Iris pigment epithelial cell (primary cell): ENCODE results near the gene PIGU.
"Not testable (repeated sequence)": the region's sequence is repeated elsewhere in the genome, so short reads cannot be mapped to it uniquely, and the experiment has no call there.

ENCODE experiments used
- DNase-seq: peaks from one replicate; pipeline ENCODE4 v3.0.0-alpha.2; 2011; ENCODE audit warnings: low read depth

Gene PIGU

GRCh38 chr20:34661811-34662210, 15.1 kb downstream of the PIGU start:
- DNase-seq: peak; percentile 18

GRCh38 chr20:34658654-34659053, 18.2 kb downstream of the PIGU start:
- DNase-seq: not testable (repeated sequence)

- no peak for DNase-seq
Measured at GRCh38 chr20:34654207-34654744, 22.6 kb downstream of the PIGU start.

DNA sequence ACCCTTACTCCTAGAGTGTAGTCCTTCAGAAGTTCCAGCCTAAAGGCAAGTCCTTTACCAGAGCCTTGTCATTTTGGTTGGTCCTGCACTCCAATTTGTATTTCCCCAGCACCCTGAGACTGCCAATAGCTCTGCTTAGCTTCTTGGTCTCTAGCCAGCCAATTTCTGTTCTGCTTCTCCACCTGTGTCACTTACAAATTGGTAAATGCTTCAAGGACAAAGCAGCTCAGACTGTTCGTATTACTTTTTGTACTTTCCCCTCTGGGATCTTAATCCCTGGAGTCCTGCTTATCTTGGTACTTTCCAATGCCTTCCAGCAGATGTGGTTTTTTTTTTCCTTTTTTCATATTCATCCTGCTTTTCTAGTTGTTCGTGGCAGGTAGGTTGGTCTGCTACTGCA, 25.7 kb downstream of the PIGU start:
- DNase-seq: no peak

DNA sequence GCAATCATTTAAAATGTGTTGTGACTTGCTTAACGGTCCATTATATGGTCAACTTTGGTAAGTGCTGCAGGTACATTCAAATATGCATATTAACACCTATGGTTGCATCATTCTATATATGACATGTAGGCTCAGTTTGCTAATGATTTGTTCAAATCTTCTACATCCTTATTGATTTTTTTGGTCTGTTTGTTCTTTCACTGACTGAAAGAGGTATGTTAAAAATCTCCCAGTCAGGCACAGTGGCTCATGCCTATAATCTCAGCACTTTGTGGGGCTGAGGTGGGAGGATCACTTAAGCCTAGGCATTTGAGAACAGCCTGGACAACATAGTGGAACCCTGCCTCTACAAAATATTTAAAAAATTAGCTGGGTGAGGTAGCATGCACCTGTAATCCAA, 29.2 kb downstream of the PIGU start:
- DNase-seq: no peak

DNA sequence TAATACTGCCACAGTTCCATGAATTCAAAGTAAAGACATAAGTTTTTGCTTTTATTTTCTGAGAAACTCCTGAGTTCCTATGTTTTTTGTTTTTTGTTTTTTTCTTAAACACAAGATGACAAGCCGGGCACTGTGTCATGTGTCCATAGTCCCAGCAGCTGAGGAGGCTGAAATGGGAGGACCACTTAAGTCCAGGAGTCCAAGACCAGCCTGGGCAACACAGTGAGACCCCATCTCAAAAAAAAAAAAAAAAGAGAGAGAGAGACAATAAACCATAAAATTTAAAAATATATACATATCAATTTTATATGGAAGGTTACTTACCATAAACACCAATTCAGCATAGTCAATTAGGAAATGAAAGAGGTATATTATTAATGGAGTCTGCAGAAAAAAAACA, 31.9 kb downstream of the PIGU start:
- no peak for DNase-seq

DNA sequence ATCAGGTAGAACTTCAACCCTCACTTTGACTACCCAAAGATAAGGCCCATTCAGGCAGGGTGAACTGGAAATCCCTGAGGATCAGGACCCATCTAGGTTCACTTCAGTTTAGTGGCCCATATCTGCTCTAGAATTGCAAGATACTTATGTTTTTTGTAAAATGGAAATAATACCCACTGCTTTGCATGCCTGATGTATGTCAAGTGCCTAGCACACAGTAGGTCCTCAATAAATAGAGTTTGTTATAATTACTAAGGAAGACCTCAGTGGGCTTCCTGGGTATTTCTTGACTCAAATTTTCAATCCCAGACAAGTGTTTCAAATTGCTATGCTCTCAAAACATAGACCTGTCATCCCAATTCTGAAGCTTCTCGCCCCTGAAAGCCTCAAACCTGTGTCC, 32.5 kb downstream of the PIGU start:
- no peak for DNase-seq

- peak; percentile 97 for DNase-seq
Measured at GRCh38 chr20:34643928-34644327, 33.0 kb downstream of the PIGU start.

DNA sequence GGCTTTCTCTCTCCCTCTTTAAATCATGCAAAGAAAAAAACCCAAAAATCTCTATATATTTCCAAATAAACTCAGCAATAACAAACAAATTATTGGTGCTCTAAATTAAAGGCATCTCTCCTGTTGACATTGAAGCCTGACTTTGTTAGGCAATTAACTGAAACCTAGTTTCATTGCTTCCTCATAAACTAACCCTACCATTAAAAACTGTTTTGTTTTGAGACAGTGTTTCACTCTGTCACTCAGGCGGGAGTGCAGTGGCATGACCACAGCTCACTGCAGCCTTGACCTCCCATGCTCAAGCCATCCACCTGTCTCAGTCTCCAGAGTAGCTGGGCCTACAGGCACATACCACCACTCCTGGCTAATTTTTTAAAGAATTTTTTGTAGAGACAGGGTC, 34.9 kb downstream of the PIGU start:
- no peak for DNase-seq

- no peak for DNase-seq
Measured at GRCh38 chr20:34639755-34640222, 37.1 kb downstream of the PIGU start.

- no peak for DNase-seq
Measured at GRCh38 chr20:34638532-34638931, 38.4 kb downstream of the PIGU start.

- no peak for DNase-seq
Measured at GRCh38 chr20:34638039-34638292, 38.9 kb downstream of the PIGU start.

GRCh38 chr20:34637245-34638038, 39.5 kb downstream of the PIGU start:
- peak; percentile 91 for DNase-seq

DNA sequence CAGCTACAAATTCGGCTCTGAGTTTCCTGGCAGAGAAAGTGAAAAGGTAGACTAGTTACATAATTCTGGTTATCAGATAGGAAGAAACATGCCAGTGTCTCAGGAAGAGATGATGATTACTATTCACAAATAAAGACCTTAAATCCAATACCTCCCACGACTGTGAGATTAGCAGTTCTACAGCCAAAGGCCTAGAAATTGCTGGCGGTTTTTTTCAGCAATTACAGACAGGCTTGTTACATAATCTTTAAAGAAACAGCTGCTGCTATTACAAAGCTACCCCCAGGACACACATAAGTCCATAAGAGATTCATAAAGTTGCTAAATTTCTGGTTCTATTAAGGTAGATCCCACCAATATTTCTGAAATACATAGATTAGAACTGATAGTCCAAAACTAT, 40.2 kb downstream of the PIGU start:
- peak; percentile 31 for DNase-seq

DNA sequence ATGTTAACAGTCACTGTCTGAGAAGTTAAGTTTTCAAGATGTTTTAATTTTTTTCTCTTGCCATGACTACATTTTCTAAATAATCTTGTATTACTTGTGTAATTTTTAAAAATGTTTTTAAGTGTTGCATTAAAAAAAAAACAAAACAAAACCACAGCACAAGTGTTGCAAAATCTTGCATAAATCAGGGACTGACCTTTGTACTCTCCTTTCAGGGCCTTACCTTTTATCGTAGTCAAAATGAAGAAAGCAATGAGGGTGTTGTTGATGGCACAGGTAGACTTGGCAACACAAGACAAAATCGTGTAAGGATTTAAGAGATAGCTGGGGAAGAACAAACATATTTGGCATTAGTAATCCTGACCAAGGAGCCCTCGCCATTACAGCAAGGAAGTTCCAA, 42.5 kb downstream of the PIGU start:
- DNase-seq: no peak

DNA sequence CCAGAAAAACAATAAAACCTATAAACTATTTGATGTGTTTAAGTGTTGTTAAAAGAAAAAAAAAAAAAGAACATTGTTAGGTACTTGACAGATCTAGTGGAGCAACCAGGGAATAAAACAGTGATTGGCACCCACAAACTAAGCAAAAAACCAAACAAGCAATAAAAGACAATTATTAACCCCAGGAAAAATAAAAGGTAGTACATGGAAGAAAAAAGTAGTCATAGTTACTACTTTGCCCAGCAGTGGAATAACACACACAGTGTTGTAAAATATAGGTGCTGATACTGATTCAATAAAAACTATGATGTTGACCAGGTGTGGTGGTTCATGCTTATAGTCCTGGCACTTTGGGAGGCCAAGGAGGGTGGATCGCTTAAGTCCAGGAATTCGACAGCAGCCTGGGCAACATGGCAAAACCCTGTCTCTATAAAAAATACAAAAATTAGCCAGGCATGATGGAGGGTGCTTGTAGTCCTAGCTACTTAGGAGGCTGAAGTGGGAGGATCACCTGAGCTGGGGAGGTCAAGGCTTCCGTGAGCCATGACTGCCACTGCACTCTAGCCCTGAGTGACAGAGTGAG, 43.9 kb downstream of the PIGU start:
- DNase-seq: no peak

- no peak for DNase-seq
Measured at GRCh38 chr20:34629904-34630303, 47.0 kb downstream of the PIGU start.

GRCh38 chr20:34629342-34629741, 47.5 kb downstream of the PIGU start:
- DNase-seq: no peak

DNA sequence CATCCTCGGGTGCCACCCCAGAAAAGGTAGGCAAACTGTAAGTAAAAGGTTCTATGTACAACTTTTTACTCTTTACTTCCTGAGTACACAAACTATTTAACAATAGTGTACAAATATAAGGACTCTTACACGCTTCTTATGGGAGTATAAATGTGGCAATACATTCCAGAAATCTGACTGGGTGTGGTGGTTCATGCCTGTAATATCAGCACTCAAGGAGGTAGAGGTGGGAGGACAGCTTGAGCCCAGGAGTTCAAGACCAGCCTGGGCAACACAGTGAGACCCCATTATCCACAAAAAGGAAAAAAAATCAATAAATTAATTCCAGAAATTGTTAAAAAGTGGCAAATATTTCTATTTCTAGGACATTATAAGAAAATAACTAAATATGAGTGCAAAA, 48.9 kb downstream of the PIGU start:
- DNase-seq: peak; percentile 39

- DNase-seq: no peak
Measured at GRCh38 chr20:34627458-34627857, 49.4 kb downstream of the PIGU start.

GRCh38 chr20:34626992-34627391, 49.9 kb downstream of the PIGU start:
- peak; percentile 19 for DNase-seq

DNA sequence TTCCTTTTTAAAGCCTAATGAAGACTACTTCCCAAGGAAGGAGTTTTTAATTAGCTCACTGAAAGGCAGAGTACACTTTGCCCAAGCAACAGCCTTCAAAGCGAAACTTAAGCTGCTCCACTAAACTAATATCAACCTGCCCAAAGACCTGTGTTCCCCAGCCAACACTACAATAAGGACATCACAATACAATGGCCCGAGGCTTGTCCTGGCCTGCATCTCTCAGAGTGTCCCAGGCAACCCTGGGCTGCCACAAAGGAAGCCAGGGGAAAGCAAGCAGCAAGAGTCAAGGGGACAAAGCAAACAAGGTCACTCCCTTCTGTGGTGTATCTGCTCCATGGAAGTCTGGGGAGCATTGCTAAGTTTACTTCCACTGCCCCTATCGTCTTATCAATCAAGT, 52.3 kb downstream of the PIGU start:
- DNase-seq: no peak

DNA sequence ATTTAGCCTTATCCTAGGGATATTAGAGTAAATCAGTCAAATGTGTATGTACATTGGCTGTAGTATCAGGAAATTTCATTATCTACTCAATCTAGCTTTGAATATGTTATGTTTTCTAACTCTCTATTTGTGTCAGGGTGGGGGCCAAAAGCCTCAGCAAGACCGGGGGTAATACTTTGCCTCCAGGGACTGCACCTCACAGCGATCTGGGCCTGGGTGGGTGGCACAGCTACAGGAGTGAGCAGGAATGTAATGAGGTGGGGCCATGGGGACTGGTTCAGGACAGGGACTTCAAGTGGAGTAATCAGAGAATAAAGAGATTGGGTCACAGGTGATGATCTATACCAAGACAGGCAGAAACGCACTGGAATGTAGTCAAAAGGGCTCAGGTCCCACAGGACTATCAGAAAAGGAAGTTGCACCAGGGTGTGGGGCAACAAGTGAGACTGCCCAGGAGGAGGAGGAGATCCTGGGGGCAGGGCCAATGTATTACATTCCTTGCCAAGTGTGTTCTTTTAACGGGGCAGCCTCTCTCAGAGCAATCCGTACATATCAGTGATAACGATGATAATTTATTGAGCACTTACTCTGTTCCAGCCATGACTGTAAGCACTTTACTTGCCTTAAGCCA, 54.0 kb downstream of the PIGU start:
- no peak for DNase-seq
